Measurements from ENCODE around the gene VAV2.

Gene VAV2, protein sequence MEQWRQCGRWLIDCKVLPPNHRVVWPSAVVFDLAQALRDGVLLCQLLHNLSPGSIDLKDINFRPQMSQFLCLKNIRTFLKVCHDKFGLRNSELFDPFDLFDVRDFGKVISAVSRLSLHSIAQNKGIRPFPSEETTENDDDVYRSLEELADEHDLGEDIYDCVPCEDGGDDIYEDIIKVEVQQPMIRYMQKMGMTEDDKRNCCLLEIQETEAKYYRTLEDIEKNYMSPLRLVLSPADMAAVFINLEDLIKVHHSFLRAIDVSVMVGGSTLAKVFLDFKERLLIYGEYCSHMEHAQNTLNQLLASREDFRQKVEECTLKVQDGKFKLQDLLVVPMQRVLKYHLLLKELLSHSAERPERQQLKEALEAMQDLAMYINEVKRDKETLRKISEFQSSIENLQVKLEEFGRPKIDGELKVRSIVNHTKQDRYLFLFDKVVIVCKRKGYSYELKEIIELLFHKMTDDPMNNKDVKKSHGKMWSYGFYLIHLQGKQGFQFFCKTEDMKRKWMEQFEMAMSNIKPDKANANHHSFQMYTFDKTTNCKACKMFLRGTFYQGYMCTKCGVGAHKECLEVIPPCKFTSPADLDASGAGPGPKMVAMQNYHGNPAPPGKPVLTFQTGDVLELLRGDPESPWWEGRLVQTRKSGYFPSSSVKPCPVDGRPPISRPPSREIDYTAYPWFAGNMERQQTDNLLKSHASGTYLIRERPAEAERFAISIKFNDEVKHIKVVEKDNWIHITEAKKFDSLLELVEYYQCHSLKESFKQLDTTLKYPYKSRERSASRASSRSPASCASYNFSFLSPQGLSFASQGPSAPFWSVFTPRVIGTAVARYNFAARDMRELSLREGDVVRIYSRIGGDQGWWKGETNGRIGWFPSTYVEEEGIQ

GRCh38 chr9:133991964-133992779 lies at the start of gene VAV2:
TSS of gene VAV2 (minus strand) at chr9:133992324. CDS start at chr9:133992278, 46 bp downstream.
- no peak for DNase-seq

GRCh38 chr9:134041649-134041962 lies 49.5 kb upstream of the VAV2 start:
- no peak for DNase-seq

GRCh38 chr9:134040781-134041648 lies 48.9 kb upstream of the VAV2 start:
- no peak for DNase-seq

- DNase-seq: no peak
Measured at GRCh38 chr9:134040176-134040565, 48.0 kb upstream of the VAV2 start.

GRCh38 chr9:134039386-134040175 lies 47.5 kb upstream of the VAV2 start:
- no peak for DNase-seq

GRCh38 chr9:134037641-134038040 lies 45.5 kb upstream of the VAV2 start:
- DNase-seq: no peak

GRCh38 chr9:134036130-134036529 lies 44.0 kb upstream of the VAV2 start:
- no peak for DNase-seq

GRCh38 chr9:134035041-134036039 lies 43.2 kb upstream of the VAV2 start:
- no peak for DNase-seq

GRCh38 chr9:134034215-134035040 lies 42.3 kb upstream of the VAV2 start:
- no peak for DNase-seq

- no peak for DNase-seq
Measured at GRCh38 chr9:134033516-134034214, 41.5 kb upstream of the VAV2 start.

- DNase-seq: no peak
Measured at GRCh38 chr9:134032456-134033222, 40.5 kb upstream of the VAV2 start.

GRCh38 chr9:134031783-134032182 lies 39.7 kb upstream of the VAV2 start:
- DNase-seq: no peak

- DNase-seq: no peak
Measured at GRCh38 chr9:134030821-134031470, 38.8 kb upstream of the VAV2 start.

DNA sequence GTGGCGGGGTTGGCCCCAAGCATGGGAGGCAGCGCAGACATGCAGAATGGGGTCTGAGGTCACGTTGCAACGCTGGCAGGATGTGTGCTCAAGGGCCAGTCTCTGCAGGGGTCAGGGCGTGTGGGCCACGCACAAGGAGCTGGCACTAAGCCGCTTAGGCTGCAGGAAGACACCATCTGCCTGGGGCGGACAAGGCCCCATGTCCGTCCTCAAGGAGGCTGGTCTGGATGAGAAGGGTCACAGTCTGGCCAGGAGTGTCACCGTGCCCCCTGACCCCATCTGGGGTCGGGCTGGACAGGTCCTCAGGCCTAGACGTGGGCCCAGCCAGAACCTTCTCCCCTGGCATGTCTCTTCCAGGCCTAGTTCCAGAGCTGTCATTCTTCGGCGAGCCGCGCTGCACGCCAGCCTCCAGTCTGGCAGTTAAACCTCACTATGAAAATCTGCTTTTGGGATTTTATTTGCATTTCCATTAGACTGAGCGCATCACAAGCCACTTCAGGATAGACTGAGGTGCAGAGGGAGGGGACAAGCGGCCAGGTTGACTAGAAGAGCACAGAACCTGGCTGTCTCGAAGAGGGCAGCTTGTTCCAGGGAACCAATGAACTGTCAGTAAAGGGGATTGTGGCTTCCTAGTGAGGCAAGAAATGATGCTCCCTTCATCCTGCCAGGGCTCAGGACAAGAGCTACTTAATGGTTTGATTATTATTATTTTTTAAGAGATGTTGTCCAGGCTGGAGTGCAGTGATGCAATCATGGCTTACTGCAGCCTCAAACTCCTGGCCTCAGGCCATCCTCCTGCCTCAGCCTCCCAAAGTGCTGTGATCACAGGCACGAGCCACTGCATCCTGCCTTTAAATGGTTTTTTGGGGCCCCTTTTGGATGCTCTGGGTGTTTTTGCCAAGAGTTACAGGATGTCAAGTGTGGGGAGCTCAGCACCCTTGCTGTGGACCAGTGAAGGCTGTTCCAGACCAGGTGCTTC lies 37.4 kb upstream of the VAV2 start:
- no peak for DNase-seq

GRCh38 chr9:134028575-134029247 lies 36.6 kb upstream of the VAV2 start:
- DNase-seq: no peak
